ENCODE measurements around the gene CNDP1.

Gene CNDP1, protein sequence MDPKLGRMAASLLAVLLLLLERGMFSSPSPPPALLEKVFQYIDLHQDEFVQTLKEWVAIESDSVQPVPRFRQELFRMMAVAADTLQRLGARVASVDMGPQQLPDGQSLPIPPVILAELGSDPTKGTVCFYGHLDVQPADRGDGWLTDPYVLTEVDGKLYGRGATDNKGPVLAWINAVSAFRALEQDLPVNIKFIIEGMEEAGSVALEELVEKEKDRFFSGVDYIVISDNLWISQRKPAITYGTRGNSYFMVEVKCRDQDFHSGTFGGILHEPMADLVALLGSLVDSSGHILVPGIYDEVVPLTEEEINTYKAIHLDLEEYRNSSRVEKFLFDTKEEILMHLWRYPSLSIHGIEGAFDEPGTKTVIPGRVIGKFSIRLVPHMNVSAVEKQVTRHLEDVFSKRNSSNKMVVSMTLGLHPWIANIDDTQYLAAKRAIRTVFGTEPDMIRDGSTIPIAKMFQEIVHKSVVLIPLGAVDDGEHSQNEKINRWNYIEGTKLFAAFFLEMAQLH

DNA sequence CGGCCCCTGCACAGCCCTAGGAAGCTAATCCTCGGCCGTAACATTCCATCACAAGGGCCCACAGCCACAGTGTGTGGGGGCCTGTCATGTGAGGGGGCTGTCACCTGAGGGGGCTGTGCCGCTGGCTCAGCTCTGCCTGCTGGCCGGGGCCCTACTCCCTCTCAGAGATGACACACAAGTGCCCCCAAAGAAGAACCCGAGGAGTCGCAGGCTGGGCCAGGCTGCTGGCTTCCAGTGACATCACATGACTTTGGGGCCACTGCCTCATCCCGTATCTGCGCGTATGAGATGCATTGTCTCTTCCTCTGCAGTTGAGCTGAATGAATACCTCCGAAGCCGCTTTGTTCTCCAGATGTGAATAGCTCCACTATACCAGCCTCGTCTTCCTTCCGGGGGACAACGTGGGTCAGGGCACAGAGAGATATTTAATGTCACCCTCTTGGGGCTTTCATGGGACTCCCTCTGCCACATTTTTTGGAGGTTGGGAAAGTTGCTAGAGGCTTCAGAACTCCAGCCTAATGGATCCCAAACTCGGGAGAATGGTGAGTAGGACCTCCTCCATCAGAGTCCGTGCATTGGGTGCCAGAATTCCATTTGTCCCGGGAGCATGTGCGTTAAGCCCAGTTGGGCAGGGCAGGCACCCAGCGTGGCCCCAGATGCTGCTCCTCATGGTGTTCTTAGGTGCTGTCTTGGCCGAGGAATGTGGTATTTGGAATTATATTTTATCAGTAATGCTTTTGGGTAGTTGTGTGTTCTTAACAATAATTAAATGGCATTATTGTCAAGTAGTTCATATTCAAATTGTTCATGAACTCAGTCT, at the start of gene CNDP1:
Gene CNDP1, plus strand, starts transcription at position 351 of the 820 bp plus-strand sequence. Its CDS starts 168 bp downstream, at position 519.
- ChIA-PET CTCF (interaction anchor here (1.1 kb wide), 1 partner anchor 17 kb away, joined by 4 read pairs; no protein-coding TSS in a partner anchor), POLR2A (no interaction called here)
- TF ChIP-seq, protein P1, sequence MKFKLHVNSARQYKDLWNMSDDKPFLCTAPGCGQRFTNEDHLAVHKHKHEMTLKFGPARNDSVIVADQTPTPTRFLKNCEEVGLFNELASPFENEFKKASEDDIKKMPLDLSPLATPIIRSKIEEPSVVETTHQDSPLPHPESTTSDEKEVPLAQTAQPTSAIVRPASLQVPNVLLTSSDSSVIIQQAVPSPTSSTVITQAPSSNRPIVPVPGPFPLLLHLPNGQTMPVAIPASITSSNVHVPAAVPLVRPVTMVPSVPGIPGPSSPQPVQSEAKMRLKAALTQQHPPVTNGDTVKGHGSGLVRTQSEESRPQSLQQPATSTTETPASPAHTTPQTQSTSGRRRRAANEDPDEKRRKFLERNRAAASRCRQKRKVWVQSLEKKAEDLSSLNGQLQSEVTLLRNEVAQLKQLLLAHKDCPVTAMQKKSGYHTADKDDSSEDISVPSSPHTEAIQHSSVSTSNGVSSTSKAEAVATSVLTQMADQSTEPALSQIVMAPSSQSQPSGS (tag by site-specific recombination; IDR thresholded peaks at IDR 0.05; ENCODE audit: low read depth) = no peak
- TF ChIP-seq, protein P2, sequence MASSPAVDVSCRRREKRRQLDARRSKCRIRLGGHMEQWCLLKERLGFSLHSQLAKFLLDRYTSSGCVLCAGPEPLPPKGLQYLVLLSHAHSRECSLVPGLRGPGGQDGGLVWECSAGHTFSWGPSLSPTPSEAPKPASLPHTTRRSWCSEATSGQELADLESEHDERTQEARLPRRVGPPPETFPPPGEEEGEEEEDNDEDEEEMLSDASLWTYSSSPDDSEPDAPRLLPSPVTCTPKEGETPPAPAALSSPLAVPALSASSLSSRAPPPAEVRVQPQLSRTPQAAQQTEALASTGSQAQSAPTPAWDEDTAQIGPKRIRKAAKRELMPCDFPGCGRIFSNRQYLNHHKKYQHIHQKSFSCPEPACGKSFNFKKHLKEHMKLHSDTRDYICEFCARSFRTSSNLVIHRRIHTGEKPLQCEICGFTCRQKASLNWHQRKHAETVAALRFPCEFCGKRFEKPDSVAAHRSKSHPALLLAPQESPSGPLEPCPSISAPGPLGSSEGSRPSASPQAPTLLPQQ (tag by site-specific recombination; IDR thresholded peaks at IDR 0.05) = no peak
- TF ChIP-seq, protein P3, sequence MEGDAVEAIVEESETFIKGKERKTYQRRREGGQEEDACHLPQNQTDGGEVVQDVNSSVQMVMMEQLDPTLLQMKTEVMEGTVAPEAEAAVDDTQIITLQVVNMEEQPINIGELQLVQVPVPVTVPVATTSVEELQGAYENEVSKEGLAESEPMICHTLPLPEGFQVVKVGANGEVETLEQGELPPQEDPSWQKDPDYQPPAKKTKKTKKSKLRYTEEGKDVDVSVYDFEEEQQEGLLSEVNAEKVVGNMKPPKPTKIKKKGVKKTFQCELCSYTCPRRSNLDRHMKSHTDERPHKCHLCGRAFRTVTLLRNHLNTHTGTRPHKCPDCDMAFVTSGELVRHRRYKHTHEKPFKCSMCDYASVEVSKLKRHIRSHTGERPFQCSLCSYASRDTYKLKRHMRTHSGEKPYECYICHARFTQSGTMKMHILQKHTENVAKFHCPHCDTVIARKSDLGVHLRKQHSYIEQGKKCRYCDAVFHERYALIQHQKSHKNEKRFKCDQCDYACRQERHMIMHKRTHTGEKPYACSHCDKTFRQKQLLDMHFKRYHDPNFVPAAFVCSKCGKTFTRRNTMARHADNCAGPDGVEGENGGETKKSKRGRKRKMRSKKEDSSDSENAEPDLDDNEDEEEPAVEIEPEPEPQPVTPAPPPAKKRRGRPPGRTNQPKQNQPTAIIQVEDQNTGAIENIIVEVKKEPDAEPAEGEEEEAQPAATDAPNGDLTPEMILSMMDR (tag by site-specific recombination; IDR thresholded peaks at IDR 0.05) = no peak
- no peak for TF ChIP-seq ZNF366 (tag by site-specific recombination; conservative IDR thresholded peaks at IDR 0.05)
- TF ChIP-seq ZBTB8A (tag by site-specific recombination; IDR thresholded peaks at IDR 0.05) = no peak
- TF ChIP-seq ZNF16 (tag by site-specific recombination; IDR thresholded peaks at IDR 0.05; ENCODE audit: low read depth) = no peak
- H3K4me3 ChIP-seq (ENCODE audit: low read depth, low read length) = no peak within 1 kb of the TSS
- H3K27ac ChIP-seq (ENCODE audit: extremely low read depth, low read depth, low read length) = no peak within 1 kb of the TSS
- no peaks in the 10 kb centered on the region for H3K9me3 ChIP-seq (ENCODE audit: control insufficient read depth, insufficient read depth, low read depth, low read length)
- H3K4me1 ChIP-seq (ENCODE audit: control insufficient read depth, insufficient read depth, low read length) = no peaks in the 10 kb centered on the region
- no peaks in the 10 kb centered on the region for H3K36me3 ChIP-seq (ENCODE audit: control insufficient read depth in 2 of 2, insufficient read depth in 1 of 2, low read length in 2 of 2)

DNA sequence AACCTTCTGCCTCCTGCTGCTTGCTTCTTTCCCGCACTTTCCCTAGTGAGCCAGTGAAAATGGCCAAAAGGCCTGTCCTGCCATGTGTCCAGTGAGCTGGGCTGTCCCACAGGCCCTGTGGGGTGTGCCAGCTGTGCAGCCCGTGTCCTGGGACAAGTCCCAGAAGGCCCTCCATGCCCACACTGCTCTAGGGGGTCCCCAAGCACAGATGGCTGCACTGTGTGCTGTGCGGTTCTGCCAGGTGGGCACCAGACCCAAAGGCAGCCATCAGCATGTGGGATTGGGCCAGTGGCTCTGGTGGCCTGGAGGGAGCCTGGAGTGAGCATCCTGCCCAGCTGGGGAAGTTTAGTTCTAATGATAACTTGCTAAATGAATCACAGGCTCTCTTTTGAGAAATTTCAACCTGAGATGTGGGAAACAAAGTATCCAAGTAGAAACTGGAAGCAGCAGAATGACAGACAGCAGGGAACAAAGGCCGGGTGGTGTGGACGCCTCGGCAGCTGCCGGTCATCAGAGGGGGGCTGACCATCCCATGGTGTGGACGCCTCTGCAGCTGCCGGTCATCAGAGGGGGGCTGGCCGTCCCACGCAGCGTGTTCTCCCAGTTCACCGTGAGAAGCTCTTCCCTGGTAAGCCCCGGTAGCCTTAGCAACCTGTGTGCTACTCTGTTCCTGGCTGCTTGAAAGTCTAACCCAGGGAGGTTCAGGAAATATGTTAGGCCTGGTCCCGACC, 48.0 kb upstream of the CNDP1 start:
- ChIA-PET POLR2A (interaction anchor here (0.7 kb wide), 1 partner anchor 10 kb away, joined by 3 read pairs; the partner anchor contains the start of gene CNDP2), CTCF (interaction anchor here (0.7 kb wide), 1 partner anchor 32 kb away, joined by 3 read pairs; no protein-coding TSS in a partner anchor)
- H3K4me3 ChIP-seq (ENCODE audit: low read depth, low read length) = no peak overlapping the region
- H3K9me3 ChIP-seq (ENCODE audit: control insufficient read depth, insufficient read depth, low read depth, low read length) = no peaks in the 10 kb centered on the region
- H3K27ac ChIP-seq (ENCODE audit: extremely low read depth, low read depth, low read length) = no peak overlapping the region
- H3K36me3 ChIP-seq (ENCODE audit: control insufficient read depth in 2 of 2, insufficient read depth in 1 of 2, low read length in 2 of 2) = no peaks in the 10 kb centered on the region
- no peak for TF ChIP-seq ZBTB1 (tag by site-specific recombination; IDR thresholded peaks at IDR 0.05)
- TF ChIP-seq HOXA7 (CRISPR knock-in tag; IDR thresholded peaks at IDR 0.05; ENCODE audit: borderline replicate concordance) = no peak
- TF ChIP-seq, protein P4, sequence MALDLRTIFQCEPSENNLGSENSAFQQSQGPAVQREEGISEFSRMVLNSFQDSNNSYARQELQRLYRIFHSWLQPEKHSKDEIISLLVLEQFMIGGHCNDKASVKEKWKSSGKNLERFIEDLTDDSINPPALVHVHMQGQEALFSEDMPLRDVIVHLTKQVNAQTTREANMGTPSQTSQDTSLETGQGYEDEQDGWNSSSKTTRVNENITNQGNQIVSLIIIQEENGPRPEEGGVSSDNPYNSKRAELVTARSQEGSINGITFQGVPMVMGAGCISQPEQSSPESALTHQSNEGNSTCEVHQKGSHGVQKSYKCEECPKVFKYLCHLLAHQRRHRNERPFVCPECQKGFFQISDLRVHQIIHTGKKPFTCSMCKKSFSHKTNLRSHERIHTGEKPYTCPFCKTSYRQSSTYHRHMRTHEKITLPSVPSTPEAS (tag by site-specific recombination; IDR thresholded peaks at IDR 0.05) = no peak
- no peak for TF ChIP-seq KLF7 (tag by site-specific recombination; IDR thresholded peaks at IDR 0.05; ENCODE audit: borderline replicate concordance)
- TF ChIP-seq ZNF555 (tag by site-specific recombination; conservative IDR thresholded peaks at IDR 0.05) = no peak
- TF ChIP-seq ZNF830 (tag by site-specific recombination; IDR thresholded peaks at IDR 0.05; ENCODE audit: low read depth) = no peak
- no peak for TF ChIP-seq SP2 (tag by site-specific recombination; IDR thresholded peaks at IDR 0.05)
- TF ChIP-seq ZNF138 (tag by site-specific recombination; IDR thresholded peaks at IDR 0.05; ENCODE audit: borderline replicate concordance) = no peak
- TF ChIP-seq ZNF24 (tag by site-specific recombination; IDR thresholded peaks at IDR 0.05) = no peak
- no peak for TF ChIP-seq OSR2 (tag by site-specific recombination; IDR thresholded peaks at IDR 0.05)
- H3K4me1 ChIP-seq (ENCODE audit: control insufficient read depth, insufficient read depth, low read length) = no peaks in the 10 kb centered on the region

Measured in HEK293 (cell line).